HepG2 (cell line): ENCODE measurements around the gene PTPRD.

Experiments
- ATF7 ChIP-seq, 2 experiments: fragments of 450-650 bp in 1 of 2; sonication (generic) in 1 of 2; formaldehyde crosslinking in 1 of 2; IDR thresholded peaks; 2 replicates each; pipeline versions ENCODE4 v1.4.0 to v1.6.1; 2016 to 2020; ENCODE audit warnings: antibody characterized with exemption in 1 of 2, mild to moderate bottlenecking in 1 of 2, missing genetic modification reagents in 1 of 2
- ELF3 ChIP-seq: IDR thresholded peaks from 2 replicates; pipeline ENCODE4 v1.6.1; 2016; ENCODE audit warnings: missing genetic modification reagents, missing compliant biosample characterization
- HNRNPLL ChIP-seq: fragments of 200-400 bp; formaldehyde crosslinking; IDR thresholded peaks from 2 replicates; pipeline ENCODE4 v1.6.1; 2017; ENCODE audit warnings: mild to moderate bottlenecking, low read depth, low read length; ENCODE audit not compliant: poor library complexity, severe bottlenecking
- ISL2 ChIP-seq: sonication (generic); formaldehyde crosslinking; IDR thresholded peaks from 2 replicates; pipeline ENCODE4 v1.5.0; 2020; ENCODE audit warnings: missing genetic modification reagents
- MTF1 ChIP-seq: sonication (generic); formaldehyde crosslinking; IDR thresholded peaks from 2 replicates; pipeline ENCODE4 v1.5.0; 2020; ENCODE audit warnings: missing genetic modification reagents
- NFYB ChIP-seq: sonication (generic); formaldehyde crosslinking; IDR thresholded peaks from 2 replicates; pipeline ENCODE4 v1.4.0; 2020; ENCODE audit warnings: missing genetic modification reagents
- PHF21A ChIP-seq: sonication (generic); formaldehyde crosslinking; IDR thresholded peaks from 2 replicates; pipeline ENCODE4 v1.5.0; 2020; ENCODE audit warnings: mild to moderate bottlenecking, missing genetic modification reagents
- TF ChIP-seq, protein P1 (sequence below): sonication (generic); formaldehyde crosslinking; IDR thresholded peaks from 2 replicates; pipeline ENCODE4 v1.4.0; 2020; ENCODE audit warnings: missing genetic modification reagents
- TF ChIP-seq, protein P2 (sequence below): sonication (generic); formaldehyde crosslinking; IDR thresholded peaks from 2 replicates; pipeline ENCODE4 v1.4.0; 2020; ENCODE audit warnings: missing genetic modification reagents

DNA sequence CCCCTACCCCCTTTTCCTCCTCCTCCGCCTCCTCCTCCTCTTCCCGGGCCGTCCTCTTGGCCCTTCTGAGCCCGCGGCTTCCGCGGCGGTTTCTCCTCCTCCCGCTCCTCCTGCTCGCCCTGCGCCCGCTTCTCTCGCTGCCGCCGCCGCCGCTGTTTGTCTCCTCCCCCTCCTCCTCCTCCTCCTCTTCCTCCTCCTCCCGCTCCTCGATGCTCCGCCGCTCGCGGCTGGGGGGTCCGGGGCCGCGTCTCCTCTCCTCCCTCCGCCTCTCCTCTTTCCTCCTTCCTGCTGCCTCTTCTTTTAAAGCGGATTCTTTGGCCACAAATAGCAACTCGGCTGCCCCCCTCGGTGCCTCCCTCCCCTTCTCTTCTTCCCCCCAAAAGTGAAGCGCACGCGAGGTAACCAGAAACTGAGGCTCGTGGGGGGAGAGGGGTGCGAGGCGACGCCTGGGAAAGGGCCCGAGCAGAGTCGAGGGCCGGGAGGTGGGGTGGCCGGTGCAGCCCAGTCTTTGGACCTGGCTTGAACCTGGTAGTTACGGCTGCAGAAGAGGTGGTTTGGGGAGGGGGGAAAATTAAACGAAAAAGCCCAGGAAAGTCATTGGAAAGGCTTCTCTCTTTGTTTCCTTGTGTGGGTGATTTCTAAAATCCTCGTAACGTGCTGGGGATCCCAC, 1754.7 kb downstream of the PTPRD start:
- TF ChIP-seq, protein P1, sequence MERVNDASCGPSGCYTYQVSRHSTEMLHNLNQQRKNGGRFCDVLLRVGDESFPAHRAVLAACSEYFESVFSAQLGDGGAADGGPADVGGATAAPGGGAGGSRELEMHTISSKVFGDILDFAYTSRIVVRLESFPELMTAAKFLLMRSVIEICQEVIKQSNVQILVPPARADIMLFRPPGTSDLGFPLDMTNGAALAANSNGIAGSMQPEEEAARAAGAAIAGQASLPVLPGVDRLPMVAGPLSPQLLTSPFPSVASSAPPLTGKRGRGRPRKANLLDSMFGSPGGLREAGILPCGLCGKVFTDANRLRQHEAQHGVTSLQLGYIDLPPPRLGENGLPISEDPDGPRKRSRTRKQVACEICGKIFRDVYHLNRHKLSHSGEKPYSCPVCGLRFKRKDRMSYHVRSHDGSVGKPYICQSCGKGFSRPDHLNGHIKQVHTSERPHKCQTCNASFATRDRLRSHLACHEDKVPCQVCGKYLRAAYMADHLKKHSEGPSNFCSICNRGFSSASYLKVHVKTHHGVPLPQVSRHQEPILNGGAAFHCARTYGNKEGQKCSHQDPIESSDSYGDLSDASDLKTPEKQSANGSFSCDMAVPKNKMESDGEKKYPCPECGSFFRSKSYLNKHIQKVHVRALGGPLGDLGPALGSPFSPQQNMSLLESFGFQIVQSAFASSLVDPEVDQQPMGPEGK (CRISPR knock-in tag), result no peak
- TF ChIP-seq ATF7 (IDR thresholded peaks at IDR 0.05) (no peak), ATF7 (CRISPR knock-in tag; IDR thresholded peaks at IDR 0.05) (no peak), NFYB (no peak), PHF21A (CRISPR knock-in tag) (no peak), ELF3 (CRISPR knock-in tag) (no peak), ISL2 (CRISPR knock-in tag) (no peak), HNRNPLL (no peak), MTF1 (CRISPR knock-in tag) (no peak)
- TF ChIP-seq, protein P2, sequence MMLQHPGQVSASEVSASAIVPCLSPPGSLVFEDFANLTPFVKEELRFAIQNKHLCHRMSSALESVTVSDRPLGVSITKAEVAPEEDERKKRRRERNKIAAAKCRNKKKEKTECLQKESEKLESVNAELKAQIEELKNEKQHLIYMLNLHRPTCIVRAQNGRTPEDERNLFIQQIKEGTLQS, result no peak
